IPS DF 6.9 (cell line): ENCODE data around the gene HSD17B2.
"Not testable (repeated sequence)": the region's sequence is repeated elsewhere in the genome, so short reads cannot be mapped to it uniquely, and the experiment has no call there.

ENCODE experiments used
- DNase-seq: peaks from one replicate; pipeline ENCODE4 v3.0.0-alpha.2; 2013; ENCODE audit warnings: low read depth, low spot score
- H3K27ac ChIP-seq: one replicate; pipeline ENCODE4 v1.5.1; 2013; ENCODE audit warnings: low read length, control low read depth
- H3K27me3 ChIP-seq: 2 replicates; pipeline ENCODE4 v1.6.1; 2013; ENCODE audit warnings: mild to moderate bottlenecking, low read length; ENCODE audit not compliant: control insufficient read depth, insufficient read depth
- H3K36me3 ChIP-seq: 2 replicates; pipeline ENCODE4 v1.6.1; 2013; ENCODE audit warnings: low read length; ENCODE audit not compliant: control insufficient read depth, insufficient read depth
- H3K4me1 ChIP-seq: 2 replicates; pipeline ENCODE4 v1.6.1; 2013; ENCODE audit warnings: low read length; ENCODE audit not compliant: control insufficient read depth, insufficient read depth
- H3K4me3 ChIP-seq: 2 replicates; pipeline ENCODE4 v1.5.1; 2013; ENCODE audit warnings: mild to moderate bottlenecking, low read length
- H3K9me3 ChIP-seq: 2 replicates; pipeline ENCODE4 v1.6.1; 2013; ENCODE audit warnings: low read length, inconsistent platforms; ENCODE audit not compliant: control insufficient read depth, insufficient read depth
- WGBS: extraction: QIAGEN DNeasy Blood & Tissue Kit; methylation state at CpG from one replicate; pipeline ENCODE4 v1.1.7; 2013; ENCODE audit warnings: mixed read lengths, missing lambda C conversion rate; ENCODE audit not compliant: insufficient read length, insufficient coverage; 5-methylcytosine and 5-hydroxymethylcytosine counted together

HSD17B2 gene

DNA sequence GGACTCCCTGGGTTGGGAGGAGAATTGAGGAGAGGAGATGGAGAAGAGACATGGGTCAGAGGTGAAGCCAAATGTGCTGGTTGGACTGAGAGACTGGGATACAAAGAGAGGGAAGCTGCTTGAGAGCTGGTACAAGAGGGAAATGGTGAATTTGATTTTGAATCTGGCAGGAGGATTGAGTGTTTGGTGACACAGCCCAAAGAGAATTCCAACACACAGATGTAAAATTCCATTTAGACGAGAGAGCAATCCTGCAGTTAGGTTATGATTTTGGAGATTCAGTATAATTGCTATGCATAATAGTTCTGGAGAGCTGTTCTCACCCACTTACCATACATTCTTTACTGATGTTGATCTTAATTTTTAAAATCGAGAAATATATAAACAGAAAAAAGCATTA lies 57.7 kb downstream of the HSD17B2 start:
- Histone ChIP-seq H3K36me3 (no peaks in the 10 kb centered on the region), H3K9me3 (no peaks in the 10 kb centered on the region), H3K4me1 (peaks cover 2% of the 10 kb centered on the region; the same call in 1 of the 2 replicates), H3K27ac (no peak overlapping the region), H3K4me3 (no peak overlapping the region), H3K27me3 (no peaks in the 10 kb centered on the region)
- DNase-seq, result no peak
- WGBS, result no CpG with 5 or more reads among the region's 2 CpGs

DNA sequence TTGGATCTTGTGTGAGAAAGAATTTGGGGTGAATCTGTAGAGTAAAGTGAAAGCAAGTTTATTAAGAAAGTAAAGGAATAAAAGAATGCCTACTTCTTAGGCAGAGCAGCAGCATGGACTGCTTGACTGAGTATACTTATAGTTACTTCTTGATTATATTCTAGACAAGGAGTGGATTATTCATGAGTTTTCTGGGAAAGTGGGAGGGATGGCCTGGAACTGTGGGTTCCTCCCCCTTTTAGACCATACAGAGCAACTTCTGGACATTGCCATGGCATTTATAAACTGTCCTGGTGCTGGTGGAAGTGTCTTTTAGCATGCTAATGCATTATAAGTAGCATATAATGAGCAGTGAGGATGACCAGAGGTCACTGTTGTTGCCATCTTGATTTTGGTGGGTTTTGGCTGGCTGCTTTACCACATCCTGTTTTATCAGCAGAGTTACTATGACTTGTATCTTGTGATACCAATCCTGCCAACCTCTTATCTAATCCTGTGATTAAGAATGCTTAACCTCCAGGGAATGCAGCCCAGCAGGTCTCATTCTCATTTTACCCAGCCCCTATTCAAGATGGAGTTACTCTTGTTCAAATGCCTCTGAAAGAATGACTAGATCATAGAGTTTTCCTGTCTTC lies 58.7 kb downstream of the HSD17B2 start:
- Histone ChIP-seq H3K27ac (no peak overlapping the region), H3K9me3 (no peaks in the 10 kb centered on the region), H3K27me3 (no peaks in the 10 kb centered on the region), H3K4me1 (peaks cover 2% of the 10 kb centered on the region; the same call in 1 of the 2 replicates), H3K4me3 (no peak overlapping the region), H3K36me3 (no peaks in the 10 kb centered on the region)
- no peak for DNase-seq

- Histone ChIP-seq H3K9me3 (no peaks in the 10 kb centered on the region), H3K27ac (no peak overlapping the region), H3K36me3 (no peaks in the 10 kb centered on the region), H3K4me1 (peaks cover 2% of the 10 kb centered on the region; the same call in 1 of the 2 replicates), H3K27me3 (no peaks in the 10 kb centered on the region), H3K4me3 (no peak overlapping the region)
- DNase-seq, result peak; percentile 25
- WGBS, result no CpG with 5 or more reads among the region's 8 CpGs
Measured at GRCh38 chr16:82094942-82095540, 60.0 kb downstream of the HSD17B2 start.

- peaks cover 2% of the 10 kb centered on the region; the same call in 1 of the 2 replicates for H3K4me1 ChIP-seq
- no peaks in the 10 kb centered on the region for H3K36me3 ChIP-seq
- no peak overlapping the region for H3K27ac ChIP-seq
- no peak for DNase-seq
- no peaks in the 10 kb centered on the region for H3K9me3 ChIP-seq
- no peaks in the 10 kb centered on the region for H3K27me3 ChIP-seq
- no peak overlapping the region for H3K4me3 ChIP-seq
- WGBS, result no CpG with 5 or more reads among the region's 3 CpGs
Measured at GRCh38 chr16:82096641-82097040, 61.6 kb downstream of the HSD17B2 start.

GRCh38 chr16:82105107-82105506 lies 70.1 kb downstream of the HSD17B2 start:
- Histone ChIP-seq H3K36me3 (no peaks in the 10 kb centered on the region), H3K27me3 (no peaks in the 10 kb centered on the region), H3K9me3 (no peaks in the 10 kb centered on the region), H3K27ac (no peak overlapping the region), H3K4me3 (no peak overlapping the region), H3K4me1 (no peaks in the 10 kb centered on the region)
- WGBS, result no CpG with 5 or more reads among the region's 8 CpGs
- no peak for DNase-seq

DNA sequence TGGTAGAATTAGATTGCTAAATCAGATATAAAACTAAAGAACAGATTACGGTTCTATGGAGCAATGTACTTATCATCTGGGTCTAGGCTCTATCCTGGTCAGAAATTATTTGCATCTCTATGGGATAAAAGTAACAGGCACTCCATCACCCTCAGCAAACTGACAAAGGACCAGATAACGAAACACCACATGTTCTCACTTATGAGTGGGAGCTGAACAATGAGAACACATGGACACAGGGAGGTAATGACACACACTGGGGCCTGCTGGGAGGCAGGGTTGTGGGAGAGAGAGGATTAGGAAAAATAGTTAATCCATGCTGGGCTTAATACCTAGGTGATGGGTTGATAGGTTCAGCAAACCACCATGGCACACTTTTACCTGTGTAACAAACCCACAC lies 73.0 kb downstream of the HSD17B2 start:
- no CpG with 5 or more reads among the region's 2 CpGs for WGBS

DNA sequence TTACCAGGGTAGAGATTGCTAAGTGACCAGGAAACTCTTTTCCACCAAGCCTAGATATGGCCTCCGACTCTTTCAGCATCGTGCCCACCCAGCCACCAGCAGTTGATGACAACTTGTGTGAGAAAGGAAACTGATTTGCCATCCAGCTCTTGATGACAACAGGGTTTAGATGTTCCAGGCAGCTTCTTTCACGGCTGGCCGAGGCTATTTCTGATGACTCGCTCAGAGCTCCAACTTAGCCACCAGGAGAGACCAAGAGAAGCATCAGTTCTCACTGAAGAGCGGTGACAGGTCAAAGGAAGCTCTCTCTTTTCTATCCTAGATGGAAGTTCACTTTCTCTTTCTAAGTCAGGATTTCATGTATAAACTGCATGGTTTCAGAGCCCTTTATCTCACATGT lies 73.7 kb downstream of the HSD17B2 start:
- H3K27me3 ChIP-seq, result no peaks in the 10 kb centered on the region
- H3K4me3 ChIP-seq, result no peak overlapping the region
- WGBS, result no CpG with 5 or more reads among the region's 6 CpGs
- H3K27ac ChIP-seq, result no peak overlapping the region
- no peaks in the 10 kb centered on the region for H3K9me3 ChIP-seq
- no peaks in the 10 kb centered on the region for H3K36me3 ChIP-seq
- H3K4me1 ChIP-seq, result no peaks in the 10 kb centered on the region
- no peak for DNase-seq

More for the DNA sequence above, 73.0 kb downstream of the HSD17B2 start:
- DNase-seq, result no peak
- Histone ChIP-seq H3K4me1 (no peaks in the 10 kb centered on the region), H3K27ac (no peak overlapping the region), H3K27me3 (no peaks in the 10 kb centered on the region), H3K9me3 (no peaks in the 10 kb centered on the region), H3K36me3 (no peaks in the 10 kb centered on the region), H3K4me3 (no peak overlapping the region)

DNA sequence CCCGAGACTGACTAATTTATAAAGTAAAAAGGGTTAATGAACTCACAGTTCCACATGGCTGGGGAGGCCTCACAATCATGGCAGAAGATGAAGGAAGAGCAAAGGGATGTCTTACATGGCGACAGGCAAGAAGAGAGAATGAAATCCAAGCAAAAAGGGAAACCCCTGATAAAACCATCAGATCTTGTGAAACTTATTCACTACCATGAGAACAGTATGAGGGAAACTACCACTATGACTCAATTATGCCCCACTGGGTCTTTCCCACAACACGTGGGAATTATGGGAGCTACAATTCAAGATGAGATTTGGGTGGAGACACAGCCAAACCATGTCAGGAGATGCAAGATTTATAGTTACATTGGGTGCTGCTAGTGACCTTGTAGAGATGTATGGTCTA lies 74.2 kb downstream of the HSD17B2 start:
- no CpG with 5 or more reads among the region's 3 CpGs for WGBS
- not testable (repeated sequence) for DNase-seq, H3K4me1 ChIP-seq, H3K4me3 ChIP-seq, H3K9me3 ChIP-seq, H3K27me3 ChIP-seq, H3K36me3 ChIP-seq, H3K27ac ChIP-seq

DNA sequence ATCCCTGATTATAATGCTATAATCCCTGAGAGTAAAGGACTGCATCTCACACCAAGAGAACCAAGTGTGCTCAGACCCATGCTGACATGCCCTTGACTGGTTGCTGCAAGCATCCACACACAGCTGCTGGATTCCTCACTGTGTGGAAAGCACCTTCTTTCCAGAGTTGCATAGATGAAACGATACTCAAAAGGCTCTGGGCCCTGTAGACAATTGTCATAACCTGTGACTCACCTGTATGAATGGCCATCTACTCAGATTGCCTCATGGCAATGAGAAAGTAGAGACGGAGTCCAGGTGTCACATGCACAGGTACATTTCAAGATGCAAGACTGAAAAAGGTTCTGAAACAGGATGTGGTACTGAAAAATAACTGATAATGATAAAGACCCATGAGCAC lies 76.9 kb downstream of the HSD17B2 start:
- no peaks in the 10 kb centered on the region for H3K9me3 ChIP-seq
- no peaks in the 10 kb centered on the region for H3K27me3 ChIP-seq
- H3K4me3 ChIP-seq, result no peak overlapping the region
- DNase-seq, result no peak
- no peak overlapping the region for H3K27ac ChIP-seq
- no peaks in the 10 kb centered on the region for H3K36me3 ChIP-seq
- H3K4me1 ChIP-seq, result no peaks in the 10 kb centered on the region
- WGBS, result no CpG with 5 or more reads among the region's 2 CpGs

DNA sequence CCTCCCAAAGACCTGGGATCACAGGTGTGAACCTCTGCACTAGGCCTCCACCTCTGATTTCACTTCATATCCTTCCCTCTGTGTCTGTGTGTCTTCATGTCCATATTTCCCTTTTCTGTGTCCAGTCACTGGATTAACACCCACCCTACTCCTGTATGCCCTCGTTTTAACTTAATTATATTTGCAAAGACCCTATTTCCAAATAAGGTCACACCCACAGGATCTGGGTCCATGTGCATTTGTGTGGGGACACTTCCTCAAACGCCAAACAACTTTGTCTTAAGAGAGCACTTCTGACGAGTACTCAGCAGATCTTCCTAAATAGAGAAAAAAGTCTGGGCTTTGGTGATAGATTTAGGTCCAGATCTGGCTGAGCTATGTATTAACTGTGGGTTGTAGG lies 78.7 kb downstream of the HSD17B2 start:
- Histone ChIP-seq H3K4me3 (no peak overlapping the region), H3K9me3 (no peaks in the 10 kb centered on the region), H3K27me3 (no peaks in the 10 kb centered on the region), H3K4me1 (no peaks in the 10 kb centered on the region), H3K36me3 (no peaks in the 10 kb centered on the region), H3K27ac (no peak overlapping the region)
- WGBS, result no CpG with 5 or more reads among the region's 3 CpGs
- no peak for DNase-seq

GRCh38 chr16:82116535-82116934 lies 81.5 kb downstream of the HSD17B2 start:
- H3K27ac ChIP-seq, result no peak overlapping the region
- no peaks in the 10 kb centered on the region for H3K4me1 ChIP-seq
- DNase-seq, result no peak
- H3K9me3 ChIP-seq, result no peaks in the 10 kb centered on the region
- H3K4me3 ChIP-seq, result no peak overlapping the region
- WGBS, result no CpG with 5 or more reads among the region's 1 CpG
- H3K36me3 ChIP-seq, result no peaks in the 10 kb centered on the region
- no peaks in the 10 kb centered on the region for H3K27me3 ChIP-seq
